Measurements from ENCODE around the gene SLC66A3.

The SLC66A3 gene

GRCh38 chr2:11220445-11220844, 65.2 kb downstream of the SLC66A3 start:
- no peak for DNase-seq

DNA sequence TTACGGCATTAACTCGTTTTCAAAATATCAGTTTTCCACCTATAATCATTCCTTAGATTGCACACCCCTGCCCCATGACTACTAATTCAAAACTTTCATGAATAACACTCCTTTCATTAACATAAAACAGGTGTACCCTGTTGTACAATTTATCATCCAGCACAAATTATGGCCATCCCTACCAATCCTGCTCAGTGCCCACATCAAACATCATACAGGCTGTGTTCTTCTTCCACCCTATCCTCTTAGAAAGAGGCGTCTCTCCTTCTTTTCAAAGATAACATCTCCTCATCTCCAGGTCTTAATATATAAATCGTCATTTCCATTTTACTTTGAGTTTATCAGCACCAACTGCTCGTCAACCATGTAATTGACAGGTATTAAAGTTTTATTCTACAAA, 67.6 kb downstream of the SLC66A3 start:
- DNase-seq: no peak

GRCh38 chr2:11224887-11225286, 69.6 kb downstream of the SLC66A3 start:
- no peak for DNase-seq

GRCh38 chr2:11227595-11227994, 72.3 kb downstream of the SLC66A3 start:
- DNase-seq: no peak

Data from NCI-H1417 treated with DMSO at 0.1 percent for 48 hours (cell line).